Fibroblast of skin of back (primary cell): ENCODE measurements around the gene NECAB3.
A peak's percentile ranks its signal among the peaks of the same experiment; 100 is the strongest.
"Not testable (repeated sequence)": the region's sequence is repeated elsewhere in the genome, so short reads cannot be mapped to it uniquely, and the experiment has no call there.

ENCODE experiments used
- DNase-seq: peaks from one replicate; pipeline ENCODE4 v3.0.0-alpha.2; 2013

NECAB3 gene

DNA sequence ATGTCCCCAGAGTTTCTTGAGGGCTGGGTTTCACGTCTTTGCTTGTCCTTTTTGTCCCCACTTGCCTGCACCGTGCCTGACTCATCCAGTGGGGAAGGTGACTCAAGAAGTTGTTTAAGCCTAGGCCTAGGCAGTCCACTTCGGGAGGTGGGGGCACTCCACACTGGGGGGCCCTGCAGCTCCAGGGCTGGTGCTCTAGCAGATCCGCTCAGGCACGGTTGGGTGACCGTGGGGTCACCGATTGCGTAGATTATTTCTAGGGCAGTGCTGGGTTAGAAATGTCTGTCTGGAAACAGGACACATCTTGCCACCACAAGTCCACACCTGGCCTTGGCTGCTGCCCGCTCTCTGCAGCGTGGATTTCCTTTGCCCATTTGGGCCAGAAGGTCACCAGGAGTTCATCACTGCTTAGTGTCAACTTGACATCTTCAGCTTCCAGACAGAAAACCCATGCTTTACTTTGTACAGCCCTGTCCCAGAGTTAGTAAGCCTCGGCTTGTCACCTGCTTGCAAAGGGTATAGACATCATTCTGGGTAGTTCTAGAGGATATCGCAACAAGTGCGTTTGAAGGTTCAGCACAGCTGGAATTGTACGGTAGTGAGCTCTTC lies 25.7 kb downstream of the NECAB3 start:
- DNase-seq, result peak; percentile 17

DNA sequence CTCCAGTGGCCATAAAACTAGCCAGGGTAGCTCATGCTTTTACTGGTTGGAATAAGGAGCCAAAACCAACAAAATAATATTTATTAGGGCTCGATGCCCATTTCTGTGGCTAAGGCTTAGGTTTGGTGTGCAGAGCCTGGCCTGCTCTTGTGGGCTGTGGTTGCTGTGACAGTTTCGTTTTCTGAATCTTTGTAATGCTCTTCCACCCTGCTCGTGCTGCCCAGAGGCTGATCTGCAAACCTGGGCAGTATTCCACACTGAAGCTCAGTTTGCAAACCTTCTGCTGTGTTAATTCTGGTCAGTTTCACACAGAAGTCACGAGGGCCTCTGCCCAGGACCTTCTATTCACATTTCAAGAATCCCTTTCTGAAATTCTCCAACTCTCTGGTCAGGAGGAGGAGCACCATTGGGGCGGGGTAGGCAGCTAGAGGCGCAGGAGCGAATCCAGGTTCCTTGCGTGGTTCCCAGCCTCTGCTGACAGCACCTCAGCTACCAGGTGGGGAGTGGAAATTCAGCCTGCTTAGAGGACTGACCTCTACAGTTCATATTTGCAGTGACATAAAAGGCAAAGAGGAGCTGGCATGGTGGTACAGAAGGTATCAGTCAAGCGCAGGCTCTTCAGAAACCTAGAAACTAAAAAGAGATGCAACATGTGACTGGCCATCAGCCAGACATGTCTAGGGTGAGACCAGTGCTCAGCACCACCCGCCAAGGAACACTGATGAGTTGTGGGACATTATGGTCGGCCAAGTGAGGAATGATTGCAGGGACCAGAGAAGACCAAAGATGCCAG lies 26.4 kb downstream of the NECAB3 start:
- DNase-seq, result peak; percentile 84

DNA sequence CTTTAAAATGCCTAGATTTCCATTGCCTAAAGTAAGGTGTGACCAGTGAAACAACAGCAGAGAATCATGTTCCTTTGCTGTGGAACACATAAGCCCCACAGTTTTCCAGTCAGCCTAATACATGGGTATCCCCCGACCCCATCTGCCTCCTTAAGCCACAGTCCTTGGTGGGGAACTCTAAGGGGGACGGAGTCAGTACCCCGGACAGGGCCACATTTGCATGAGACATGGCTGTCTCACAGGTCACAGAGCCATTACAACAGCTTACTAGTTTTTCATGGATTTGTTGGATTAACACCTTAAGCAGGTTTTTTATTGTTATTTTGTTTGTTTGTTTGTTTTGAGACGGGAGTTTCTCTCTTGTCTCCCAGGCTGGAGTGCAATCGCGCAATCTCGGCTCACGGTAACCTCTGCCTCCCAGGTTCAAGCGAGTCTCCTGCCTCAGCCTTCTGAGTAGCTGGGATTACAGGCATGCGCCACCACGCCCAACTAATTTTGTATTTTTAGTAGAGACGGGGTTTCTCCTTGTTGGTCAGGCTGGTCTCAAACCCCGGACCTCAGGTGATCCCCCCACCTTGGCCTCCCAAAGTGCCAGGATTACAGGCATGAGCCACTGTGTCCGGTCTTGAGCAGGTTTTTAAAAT lies 27.1 kb downstream of the NECAB3 start:
- DNase-seq, result not testable (repeated sequence)

DNA sequence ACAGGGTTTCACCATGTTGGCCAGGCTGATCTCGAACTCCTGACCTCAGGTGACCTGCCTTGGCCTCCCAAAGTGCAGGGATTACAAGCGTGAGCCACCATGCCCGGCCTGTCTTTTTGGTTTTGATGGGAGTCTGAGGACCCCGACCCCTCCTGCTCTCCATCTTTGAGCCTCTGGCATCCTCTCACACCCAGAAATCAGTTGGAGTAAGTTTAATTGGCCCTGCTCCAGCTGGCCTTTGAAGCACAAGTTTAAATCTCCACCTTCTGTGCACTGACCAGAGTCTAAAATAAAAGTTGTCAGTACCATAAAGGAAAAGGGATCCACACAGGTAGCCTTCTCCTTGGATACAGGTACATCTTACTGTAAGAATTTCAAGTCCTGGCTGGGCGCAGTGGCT lies 28.0 kb downstream of the NECAB3 start:
- no peak for DNase-seq

DNA sequence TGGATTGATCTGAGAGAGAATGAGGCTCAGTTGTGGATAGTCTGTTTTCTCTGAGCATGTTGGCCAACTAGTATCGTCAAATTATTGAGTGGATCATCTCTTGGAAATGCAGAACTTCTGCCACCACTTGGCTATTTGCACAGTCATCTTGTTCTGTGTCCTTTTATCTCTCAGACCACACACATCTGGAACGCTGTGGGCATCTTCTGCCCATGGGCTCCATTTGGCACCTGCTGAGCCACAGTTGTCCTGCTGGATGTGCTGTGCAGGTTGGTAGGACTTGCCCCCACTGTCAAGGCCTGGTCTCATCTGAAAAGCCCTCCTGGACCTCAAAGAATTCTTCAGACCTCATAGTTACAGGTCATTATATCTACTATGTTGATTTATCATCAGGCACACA lies 28.8 kb downstream of the NECAB3 start:
- DNase-seq, result no peak

DNA sequence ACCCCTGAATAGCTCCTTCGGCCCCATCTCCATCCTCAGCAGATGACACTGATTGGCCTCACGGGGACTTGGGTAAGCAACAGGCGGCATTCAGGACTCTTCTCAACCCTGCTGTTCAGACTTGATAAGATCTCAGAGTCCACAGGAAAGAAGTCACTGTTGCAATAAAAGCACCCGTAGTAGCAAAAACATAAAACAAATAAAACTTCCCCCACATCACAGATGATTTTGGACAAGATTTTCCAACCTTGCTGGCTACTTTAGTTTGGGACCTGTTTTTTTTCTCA lies 29.2 kb downstream of the NECAB3 start:
- no peak for DNase-seq

DNA sequence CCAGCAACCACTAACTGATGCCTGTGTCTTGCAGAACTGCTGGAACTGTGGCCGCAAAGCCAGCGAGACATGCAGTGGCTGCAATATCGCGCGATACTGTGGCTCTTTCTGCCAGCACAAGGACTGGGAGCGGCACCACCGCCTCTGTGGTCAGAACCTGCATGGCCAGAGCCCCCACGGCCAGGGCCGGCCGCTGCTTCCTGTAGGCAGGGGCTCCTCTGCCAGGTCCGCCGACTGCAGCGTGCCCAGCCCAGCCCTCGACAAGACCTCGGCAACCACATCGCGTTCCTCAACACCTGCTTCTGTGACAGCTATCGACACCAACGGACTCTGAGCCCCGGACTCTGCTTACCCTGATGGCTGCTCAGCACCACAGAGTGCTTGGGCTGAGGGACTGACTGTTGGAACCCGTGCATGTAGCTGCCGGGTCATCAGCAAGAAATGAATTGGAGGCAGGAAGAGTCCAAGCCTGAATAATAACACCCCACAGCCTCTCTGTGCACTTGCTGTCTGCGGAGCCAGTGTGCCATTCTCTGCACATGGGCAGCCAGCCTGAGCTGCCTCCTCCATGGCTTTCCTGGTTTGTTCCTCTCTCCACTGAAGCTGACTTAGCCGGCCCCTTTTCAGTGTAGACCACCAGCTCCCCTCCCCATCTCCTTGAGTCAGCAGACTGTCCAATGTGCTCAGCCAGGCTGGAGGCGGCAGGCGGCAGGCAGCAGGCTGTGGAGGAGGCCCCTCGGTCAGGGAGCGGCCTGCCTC lies 29.7 kb downstream of the NECAB3 start:
- DNase-seq, result no peak

DNA sequence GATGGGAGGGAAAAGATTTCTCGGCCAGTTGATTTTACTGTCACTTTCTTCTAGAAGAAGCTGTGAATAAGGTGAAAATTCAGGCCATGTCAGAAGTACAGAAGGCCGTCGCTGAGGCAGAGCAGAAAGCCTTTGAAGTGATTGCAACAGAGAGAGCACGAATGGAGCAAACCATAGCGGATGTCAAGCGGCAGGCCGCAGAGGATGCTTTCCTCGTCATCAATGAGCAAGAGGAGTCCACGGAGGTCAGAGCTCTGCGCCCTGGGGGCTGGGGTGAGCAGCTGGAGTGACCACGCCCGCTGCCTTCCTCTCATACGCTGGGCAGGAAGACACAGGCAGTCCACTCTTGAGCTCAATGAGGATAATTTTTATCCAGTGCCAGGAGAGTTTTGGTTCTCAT lies 33.9 kb downstream of the NECAB3 start:
- DNase-seq, result no peak

DNA sequence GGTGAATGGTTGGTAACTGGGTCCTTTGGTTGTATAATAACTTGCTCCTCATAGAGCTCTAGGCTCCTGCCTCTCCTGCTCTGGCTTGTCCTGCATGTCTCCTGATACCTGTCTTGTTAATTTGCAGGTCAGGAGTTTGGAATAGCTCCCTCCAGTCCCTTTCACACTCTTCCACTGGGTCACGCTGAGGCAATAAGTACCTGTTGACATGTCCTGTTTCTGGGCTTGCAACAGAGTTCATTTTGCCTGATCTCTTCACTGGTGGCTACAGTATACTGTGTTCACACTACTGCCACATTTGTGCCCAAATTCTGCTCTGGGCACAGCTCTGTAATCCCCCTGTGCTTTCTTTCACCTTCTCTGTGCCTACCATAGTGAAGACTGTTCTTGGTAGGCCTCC lies 37.5 kb downstream of the NECAB3 start:
- no peak for DNase-seq

DNA sequence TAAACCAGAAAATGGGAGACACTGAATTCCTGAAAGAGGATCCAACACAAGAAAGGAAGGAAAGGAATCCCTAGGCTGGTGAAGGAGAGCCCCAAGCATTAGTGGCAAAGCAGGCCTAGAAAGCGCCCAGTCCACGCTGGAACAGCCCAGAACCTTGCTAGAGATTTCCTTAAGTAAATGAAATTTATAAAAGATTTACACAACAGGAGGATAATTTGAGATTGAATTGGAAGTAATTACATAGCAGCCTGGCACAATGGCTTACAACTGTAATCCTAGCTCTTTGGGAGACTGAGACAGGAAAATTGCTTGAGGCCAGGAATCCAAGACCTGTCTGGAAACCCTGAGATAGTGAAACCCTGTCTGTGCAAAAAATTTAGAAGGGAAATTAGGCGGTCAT lies 38.9 kb downstream of the NECAB3 start:
- no peak for DNase-seq

DNA sequence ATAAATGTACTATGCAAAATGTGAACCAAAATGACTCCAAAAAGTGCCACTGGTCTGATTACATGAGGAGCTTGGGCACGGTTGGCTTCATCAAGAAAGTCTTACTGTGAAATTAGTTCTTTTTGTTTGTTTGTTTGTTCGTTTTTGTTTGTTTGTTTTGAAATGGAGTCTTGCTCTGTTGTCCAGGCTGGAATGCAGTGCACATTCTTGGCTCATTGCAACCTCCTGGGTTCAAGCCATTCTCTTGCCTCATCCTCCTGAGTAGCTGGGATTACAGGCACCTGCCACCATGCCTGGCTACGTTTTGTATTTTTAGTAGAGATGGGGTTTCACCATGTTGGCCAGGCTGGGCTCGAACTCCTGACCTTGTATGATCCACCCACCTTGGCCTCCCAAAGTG lies 42.3 kb downstream of the NECAB3 start:
- not testable (repeated sequence) for DNase-seq

DNA sequence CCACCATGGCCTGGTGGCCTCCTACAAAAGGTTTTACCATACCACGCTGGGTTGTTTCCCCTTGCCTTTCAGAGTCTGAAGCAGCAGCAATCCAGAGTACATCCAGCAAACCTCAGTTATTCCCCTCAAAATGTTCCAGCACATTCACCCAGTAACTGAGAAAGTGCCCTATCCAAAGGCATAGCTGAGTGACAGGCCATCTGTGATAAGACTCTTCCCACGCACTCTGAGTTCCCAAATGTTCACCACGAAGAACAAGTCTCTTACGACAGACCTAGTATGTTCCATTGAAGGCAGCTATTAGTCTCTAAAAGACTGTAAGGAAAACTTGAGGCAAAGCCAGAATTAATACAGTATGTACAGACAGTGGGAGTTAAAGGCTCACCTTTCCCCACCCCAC lies 43.7 kb downstream of the NECAB3 start:
- no peak for DNase-seq

DNA sequence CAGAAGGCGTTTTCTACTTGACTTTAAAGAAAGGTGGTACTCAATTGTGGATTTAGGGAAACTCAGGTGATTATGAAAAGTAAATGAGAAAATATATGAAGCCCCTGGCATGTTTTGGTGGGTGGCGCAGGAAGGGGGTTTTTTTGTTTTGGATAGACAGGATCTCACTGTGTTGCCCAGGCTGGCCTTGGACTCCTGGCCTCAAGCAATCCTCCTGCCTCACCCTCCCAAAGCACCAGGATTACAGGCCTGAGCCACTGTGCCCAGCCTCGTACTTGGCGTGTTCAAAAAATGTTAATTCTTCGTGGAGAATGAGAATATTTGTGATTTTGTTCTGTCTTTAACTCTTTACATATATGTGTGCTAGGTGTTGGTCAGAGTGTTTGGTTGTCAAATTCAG lies 44.2 kb downstream of the NECAB3 start:
- no peak for DNase-seq

DNA sequence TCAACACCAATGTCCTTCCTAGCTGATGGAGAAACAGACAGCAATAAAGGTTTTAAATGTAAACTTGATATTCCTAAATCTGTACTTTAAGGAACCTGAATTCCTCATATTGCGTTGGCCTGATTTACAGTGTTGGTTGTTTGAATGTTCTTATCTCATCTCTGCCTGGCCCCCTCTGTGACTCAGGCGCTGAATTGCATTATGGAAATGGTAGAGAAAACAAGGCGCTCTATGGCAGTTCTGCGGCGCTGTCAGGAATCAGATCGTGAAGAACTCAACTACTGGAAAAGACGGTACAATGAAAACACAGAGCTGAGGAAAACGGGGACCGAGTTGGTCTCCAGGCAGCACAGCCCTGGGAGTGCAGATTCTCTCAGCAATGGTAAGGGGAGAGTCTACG lies 44.7 kb downstream of the NECAB3 start:
- no peak for DNase-seq

DNA sequence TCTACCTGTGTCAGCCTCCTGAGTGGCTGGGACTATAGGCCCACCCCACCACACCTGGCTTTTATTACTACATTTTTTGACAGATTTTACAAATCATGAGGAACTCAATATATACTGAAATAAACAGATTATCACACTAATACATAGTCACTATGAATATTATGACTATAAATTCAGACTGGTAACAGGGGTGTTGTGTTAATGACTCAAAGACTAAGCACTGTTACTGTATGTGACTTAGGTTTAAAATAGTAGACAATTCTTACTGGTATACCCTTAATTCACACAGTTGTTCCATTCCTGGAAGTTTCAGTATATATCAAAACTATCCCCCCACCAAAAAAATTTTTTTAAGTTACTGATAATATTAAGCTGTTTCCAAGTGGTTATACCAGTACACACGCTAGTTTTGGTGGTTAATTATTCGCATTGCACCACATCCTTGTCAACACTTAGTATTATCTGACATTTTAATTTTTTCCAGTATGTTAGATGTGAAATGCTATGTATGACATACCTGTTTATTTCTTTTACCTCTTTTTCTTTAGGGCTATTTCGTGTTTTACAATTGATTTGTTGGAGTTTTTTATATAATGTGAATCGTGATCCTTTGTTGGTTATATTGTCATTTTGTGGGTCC lies 46.5 kb downstream of the NECAB3 start:
- no peak for DNase-seq

DNA sequence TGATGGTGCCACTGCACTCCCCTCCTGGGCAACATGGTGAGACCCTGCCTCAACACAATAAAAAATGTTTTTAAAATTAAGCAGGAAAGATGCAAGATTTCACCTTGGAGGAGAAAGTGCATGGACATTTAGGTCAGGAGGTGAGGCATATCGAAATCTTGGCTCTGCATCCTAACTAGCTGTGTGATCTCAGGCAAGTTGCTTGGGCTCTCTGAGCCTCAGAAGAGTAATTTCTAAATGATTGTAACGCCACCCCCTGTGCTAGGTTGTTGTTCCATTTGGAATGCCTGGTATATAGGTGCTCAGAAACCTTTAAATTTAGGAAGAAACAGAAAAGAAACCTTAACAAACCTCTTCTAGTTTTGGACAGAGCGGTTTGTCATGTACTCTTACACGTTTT lies 48.0 kb downstream of the NECAB3 start:
- no peak for DNase-seq

DNA sequence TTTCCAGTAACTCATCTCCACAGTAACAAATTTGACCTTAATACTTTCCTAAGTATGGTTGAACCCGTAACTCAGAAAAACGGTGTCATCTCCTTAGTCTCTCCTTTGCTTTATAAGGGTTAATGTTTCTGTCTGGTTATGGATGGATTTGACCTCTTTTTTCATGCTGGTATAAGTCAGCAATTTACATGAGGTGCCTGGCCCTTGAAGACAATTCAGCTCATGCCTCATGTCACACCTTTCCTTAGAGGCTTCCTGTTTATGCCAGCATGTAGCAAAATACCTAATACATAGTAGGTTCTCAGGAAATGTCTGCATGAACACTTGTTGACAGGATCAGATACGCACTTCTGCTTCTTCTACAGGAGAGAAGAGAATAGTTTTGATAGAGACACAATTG lies 49.8 kb downstream of the NECAB3 start:
- no peak for DNase-seq

DNA sequence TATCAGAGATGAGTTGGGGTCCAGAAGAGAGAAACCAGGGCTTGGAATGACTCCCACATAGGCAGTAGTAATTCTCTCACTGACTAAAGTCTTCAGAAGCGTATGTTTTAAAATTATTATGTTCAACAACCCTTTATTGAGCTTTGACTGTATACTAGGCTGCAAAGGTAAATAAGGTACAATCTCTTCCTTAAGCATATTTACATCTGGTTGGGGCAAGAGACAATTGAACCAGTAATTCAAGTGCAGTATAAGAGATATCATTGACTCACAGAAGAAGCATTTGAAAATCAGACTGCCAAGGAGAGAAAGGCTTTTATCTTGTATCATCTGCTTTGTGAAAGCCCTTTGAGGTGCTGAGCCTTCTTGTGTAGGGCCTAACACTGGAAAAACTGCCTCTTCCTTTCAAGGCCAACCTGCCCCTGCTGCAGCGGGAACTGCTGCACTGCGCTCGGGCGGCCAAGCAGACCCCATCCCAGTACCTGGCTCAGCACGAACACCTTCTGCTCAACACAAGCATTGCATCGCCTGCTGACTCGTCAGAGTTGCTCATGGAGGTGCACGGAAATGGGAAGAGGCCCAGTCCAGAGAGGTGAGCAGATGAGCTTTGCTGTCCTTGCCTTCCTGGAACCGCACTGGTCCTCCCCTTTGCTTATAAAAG lies 51.4 kb downstream of the NECAB3 start:
- no peak for DNase-seq

DNA sequence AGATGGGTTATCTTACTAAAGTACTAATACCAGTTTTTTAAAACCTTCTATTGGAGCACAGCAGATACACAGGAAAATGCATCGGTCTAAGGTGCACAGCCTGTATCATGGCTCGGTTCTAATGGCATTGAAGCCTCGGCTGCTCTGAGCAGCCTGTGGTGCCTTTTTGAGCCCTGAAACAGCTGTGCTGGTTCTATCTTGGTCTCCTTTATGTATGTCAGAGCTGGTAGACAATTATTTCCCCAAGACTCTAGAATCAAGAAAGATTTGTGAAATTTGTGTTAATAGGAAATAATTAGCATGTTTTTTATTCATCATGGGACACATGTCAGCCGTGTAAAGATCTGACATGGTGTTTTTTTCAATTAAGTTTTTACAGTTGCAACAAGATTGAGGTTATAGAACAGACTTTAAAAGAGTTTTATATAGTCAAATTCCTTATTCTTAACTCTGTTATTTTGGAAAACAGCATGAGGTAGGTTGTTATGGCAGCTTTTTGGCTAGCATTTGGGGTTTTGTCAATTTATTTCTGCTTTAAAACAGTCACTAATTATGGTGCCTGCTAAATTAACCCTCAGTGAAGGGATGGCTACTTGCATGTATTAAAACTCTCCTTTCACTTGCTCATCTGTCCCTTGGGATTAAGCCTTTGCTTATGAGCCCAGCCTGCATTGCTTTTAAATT lies 52.4 kb downstream of the NECAB3 start:
- peak; percentile 2 for DNase-seq

DNA sequence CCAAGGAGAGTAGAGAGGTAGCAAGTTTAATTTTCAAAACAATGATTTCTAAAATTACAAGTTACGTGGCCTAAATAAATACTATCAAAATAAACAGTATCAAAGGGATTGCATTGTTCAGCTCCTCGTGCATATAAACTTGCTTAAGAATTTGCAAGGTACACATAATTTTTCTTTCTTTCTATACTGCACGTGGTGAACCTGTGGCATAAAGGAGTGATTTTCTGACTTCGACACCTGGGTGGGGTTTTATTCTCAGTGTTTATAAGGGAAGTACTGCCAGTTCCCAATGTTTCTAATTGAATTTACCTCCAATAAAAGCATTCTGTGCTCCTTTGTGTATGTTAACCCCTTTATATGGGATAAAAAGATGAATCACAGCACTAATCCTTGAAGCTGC lies 62.2 kb downstream of the NECAB3 start:
- DNase-seq, result no peak

DNA sequence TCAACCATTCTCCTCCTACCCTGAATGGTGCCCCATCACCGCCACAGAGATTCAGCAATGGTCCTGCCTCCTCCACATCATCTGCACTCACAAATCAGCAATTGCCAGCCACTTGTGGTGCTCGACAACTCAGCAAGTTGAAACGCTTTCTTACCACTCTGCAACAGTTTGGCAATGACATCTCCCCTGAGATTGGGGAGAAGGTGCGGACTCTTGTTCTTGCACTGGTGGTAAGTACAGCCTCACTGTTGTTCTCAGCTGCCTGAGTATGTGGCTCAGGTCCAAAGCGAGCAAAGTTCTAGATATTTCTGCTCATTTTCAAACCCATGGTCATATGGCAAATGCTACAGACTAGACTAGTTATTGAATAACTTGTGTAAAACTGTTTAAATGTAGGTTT lies 63.1 kb downstream of the NECAB3 start:
- no peak for DNase-seq

DNA sequence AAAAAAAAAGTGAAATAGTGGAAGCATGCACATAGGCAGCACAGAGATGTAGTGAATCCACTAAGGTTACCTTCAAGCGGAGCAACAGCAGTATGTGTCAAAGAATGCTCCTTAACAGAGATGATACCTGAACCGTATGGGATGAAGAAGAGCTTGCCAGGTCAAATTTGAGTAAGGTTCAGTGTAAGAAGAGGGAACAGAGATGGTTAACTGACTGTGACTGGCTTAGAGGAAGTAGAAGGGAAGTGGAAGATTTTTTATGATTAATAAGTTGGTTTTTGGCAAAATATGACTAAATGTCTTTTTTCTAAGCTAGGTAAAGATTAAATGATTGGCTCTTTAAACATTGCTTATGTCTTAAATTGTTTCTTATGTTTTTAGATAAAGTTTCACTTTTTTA lies 64.7 kb downstream of the NECAB3 start:
- no peak for DNase-seq
